Right lobe of liver (tissue), 4 donors: ENCODE results near the gene OR10K1.

ENCODE experiments used
- POLR2A ChIP-seq: fragments of 450-650 bp; IDR thresholded peaks from one replicate; pipeline ENCODE4 v1.6.1; 2017; ENCODE audit warnings: antibody characterized with exemption, mild to moderate bottlenecking
- TF ChIP-seq, protein P1 (sequence below), 4 donors: fragments of 200-600 bp in 3 of 4; fragments of 450-650 bp in 1 of 4; IDR thresholded peaks; one replicate each; pipeline versions ENCODE4 v1.5.1 to v1.8.0; 2016 to 2022; ENCODE audit warnings: antibody characterized with exemption in 4 of 4, mild to moderate bottlenecking in 2 of 4
- donor health status: DM: no; HTN: no; CAD: no.
- donor health status: DM: no; HTN: no; CAD: no.
- donor health status: DM: no; HTN: yes; CAD: no.

DNA sequence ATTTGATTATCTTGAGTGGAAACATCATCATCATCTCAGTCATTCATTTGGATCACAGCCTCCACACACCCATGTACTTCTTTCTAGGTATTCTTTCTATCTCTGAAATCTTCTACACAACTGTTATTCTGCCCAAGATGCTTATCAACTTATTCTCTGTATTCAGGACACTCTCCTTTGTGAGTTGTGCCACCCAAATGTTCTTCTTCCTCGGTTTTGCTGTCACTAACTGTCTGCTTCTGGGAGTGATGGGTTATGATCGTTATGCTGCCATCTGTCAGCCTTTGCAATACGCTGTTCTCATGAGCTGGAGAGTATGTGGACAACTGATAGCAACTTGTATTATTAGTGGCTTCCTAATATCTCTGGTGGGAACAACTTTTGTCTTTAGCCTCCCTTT, 29.7 kb downstream of the OR10K1 start:
- TF ChIP-seq, protein P1, sequence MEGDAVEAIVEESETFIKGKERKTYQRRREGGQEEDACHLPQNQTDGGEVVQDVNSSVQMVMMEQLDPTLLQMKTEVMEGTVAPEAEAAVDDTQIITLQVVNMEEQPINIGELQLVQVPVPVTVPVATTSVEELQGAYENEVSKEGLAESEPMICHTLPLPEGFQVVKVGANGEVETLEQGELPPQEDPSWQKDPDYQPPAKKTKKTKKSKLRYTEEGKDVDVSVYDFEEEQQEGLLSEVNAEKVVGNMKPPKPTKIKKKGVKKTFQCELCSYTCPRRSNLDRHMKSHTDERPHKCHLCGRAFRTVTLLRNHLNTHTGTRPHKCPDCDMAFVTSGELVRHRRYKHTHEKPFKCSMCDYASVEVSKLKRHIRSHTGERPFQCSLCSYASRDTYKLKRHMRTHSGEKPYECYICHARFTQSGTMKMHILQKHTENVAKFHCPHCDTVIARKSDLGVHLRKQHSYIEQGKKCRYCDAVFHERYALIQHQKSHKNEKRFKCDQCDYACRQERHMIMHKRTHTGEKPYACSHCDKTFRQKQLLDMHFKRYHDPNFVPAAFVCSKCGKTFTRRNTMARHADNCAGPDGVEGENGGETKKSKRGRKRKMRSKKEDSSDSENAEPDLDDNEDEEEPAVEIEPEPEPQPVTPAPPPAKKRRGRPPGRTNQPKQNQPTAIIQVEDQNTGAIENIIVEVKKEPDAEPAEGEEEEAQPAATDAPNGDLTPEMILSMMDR (IDR thresholded peaks at IDR 0.05) = no peak
- no peak for TF ChIP-seq POLR2A
